Measurements from ENCODE around the gene OR2D2.

Gene OR2D2

DNA sequence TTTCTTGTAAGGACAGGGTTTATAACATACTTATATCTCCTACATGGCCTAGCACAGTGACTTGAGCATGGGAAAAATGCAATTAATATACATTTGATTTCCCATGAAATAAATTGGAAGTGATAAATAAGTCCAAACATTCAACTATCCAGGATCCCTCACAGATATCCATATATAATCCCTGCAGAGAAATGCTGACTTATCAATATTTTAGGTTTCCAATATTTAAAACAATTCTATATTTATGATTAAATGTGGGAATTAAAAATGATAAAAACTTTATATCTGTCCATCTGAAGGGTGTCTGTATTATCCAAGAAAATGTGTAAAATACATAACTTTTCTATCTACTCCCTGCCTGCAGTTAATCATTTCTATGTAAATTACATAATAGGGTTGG is 9.5 kb downstream of the OR2D2 start:
- H3K4me1 ChIP-seq (ENCODE audit: low read depth, poor library complexity, severe bottlenecking): no peaks in the 10 kb centered on the region
- no peak overlapping the region for H3K4me2 ChIP-seq
- H3K27ac ChIP-seq: no peak overlapping the region
- H3K79me2 ChIP-seq (ENCODE audit: insufficient read depth, low read depth): no peaks in the 10 kb centered on the region
- H3K4me3 ChIP-seq (IDR thresholded peaks at IDR 0.05; ENCODE audit: insufficient read depth, low read depth, low read length): no peak overlapping the region
- H3K27me3 ChIP-seq (ENCODE audit: insufficient read depth, low read depth): no peaks in the 10 kb centered on the region
- no peak overlapping the region for H3K9ac ChIP-seq
- H3K36me3 ChIP-seq (ENCODE audit: insufficient read depth): no peaks in the 10 kb centered on the region
- no peaks in the 10 kb centered on the region for H4K20me1 ChIP-seq (ENCODE audit: insufficient read depth)
- TF ChIP-seq, protein P1, sequence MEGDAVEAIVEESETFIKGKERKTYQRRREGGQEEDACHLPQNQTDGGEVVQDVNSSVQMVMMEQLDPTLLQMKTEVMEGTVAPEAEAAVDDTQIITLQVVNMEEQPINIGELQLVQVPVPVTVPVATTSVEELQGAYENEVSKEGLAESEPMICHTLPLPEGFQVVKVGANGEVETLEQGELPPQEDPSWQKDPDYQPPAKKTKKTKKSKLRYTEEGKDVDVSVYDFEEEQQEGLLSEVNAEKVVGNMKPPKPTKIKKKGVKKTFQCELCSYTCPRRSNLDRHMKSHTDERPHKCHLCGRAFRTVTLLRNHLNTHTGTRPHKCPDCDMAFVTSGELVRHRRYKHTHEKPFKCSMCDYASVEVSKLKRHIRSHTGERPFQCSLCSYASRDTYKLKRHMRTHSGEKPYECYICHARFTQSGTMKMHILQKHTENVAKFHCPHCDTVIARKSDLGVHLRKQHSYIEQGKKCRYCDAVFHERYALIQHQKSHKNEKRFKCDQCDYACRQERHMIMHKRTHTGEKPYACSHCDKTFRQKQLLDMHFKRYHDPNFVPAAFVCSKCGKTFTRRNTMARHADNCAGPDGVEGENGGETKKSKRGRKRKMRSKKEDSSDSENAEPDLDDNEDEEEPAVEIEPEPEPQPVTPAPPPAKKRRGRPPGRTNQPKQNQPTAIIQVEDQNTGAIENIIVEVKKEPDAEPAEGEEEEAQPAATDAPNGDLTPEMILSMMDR (conservative IDR thresholded peaks at IDR 0.05; ENCODE audit: low read depth, low read length): no peak
- no peak overlapping the region for H2AFZ ChIP-seq (ENCODE audit: low read depth)

DNA sequence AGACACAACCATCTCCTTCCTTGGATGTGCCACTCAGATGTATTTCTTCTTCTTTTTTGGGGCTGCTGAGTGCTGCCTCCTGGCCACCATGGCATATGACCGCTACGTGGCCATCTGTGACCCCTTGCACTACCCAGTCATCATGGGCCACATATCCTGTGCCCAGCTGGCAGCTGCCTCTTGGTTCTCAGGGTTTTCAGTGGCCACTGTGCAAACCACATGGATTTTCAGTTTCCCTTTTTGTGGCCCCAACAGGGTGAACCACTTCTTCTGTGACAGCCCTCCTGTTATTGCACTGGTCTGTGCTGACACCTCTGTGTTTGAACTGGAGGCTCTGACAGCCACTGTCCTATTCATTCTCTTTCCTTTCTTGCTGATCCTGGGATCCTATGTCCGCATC is 15.4 kb downstream of the OR2D2 start:
- Histone ChIP-seq H3K4me1 (ENCODE audit: low read depth, poor library complexity, severe bottlenecking) (peaks cover 7% of the 10 kb centered on the region), H3K4me3 (IDR thresholded peaks at IDR 0.05; ENCODE audit: insufficient read depth, low read depth, low read length) (no peak overlapping the region), H3K9ac (no peak overlapping the region), H4K20me1 (ENCODE audit: insufficient read depth) (no peaks in the 10 kb centered on the region), H3K4me2 (0 out of 2 replicates have a peak overlapping the region, but pooled peaks have one; percentile 3), H3K79me2 (ENCODE audit: insufficient read depth, low read depth) (no peaks in the 10 kb centered on the region), H2AFZ (ENCODE audit: low read depth) (no peak overlapping the region), H3K27ac (no peak overlapping the region), H3K36me3 (ENCODE audit: insufficient read depth) (no peaks in the 10 kb centered on the region), H3K27me3 (ENCODE audit: insufficient read depth, low read depth) (no peaks in the 10 kb centered on the region)
- TF ChIP-seq, protein P1 (conservative IDR thresholded peaks at IDR 0.05; ENCODE audit: low read depth, low read length): no peak

DNA sequence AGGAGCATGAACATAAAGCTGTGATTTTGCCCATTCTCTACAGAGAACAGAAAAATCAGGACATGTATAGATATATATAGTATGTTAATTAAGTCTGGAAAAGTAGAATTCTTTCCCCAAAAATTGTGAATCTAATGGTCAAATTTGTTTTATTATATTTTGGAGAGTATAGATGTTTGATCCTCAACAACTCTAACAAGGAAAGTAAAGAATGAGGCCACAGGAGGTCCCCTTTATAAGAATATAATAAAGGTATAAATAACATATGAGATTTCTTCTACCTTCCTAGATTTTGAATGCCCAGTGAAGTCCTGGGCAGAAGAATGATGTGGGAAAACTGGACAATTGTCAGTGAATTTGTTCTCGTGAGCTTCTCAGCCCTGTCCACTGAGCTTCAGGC is 16.0 kb downstream of the OR2D2 start, which contains the start of gene OR10A4:
Gene OR10A4, plus strand, starts transcription at position 301 of the 400 bp plus-strand sequence. Its CDS starts 23 bp downstream, at position 324.
- H2AFZ ChIP-seq (ENCODE audit: low read depth): no peak within 1 kb of the TSS

DNA sequence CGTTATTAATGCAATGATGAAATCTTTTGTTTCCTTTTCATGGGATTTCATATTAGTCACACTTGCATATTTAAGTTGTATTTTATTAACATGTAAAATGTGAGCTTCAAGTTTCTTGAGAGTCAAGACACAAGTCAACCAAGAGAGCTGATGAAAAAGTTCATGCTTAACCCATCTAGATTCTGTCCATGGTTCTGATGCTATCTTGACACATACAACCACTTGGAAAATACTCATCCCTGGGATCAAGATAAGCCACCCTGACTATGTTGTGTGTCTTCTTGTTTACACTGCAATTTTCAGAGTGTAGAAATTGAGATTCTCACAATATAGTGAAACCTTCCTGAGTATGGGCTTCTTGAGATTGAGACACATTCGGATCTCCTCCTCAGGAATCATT is 16.5 kb downstream of the OR2D2 start:
- Histone ChIP-seq H3K79me2 (ENCODE audit: insufficient read depth, low read depth) (no peaks in the 10 kb centered on the region), H3K27me3 (ENCODE audit: insufficient read depth, low read depth) (no peaks in the 10 kb centered on the region), H4K20me1 (ENCODE audit: insufficient read depth) (no peaks in the 10 kb centered on the region), H3K4me1 (ENCODE audit: low read depth, poor library complexity, severe bottlenecking) (peaks cover 7% of the 10 kb centered on the region), H3K27ac (no peak overlapping the region), H3K4me3 (IDR thresholded peaks at IDR 0.05; ENCODE audit: insufficient read depth, low read depth, low read length) (no peak overlapping the region), H3K36me3 (ENCODE audit: insufficient read depth) (no peaks in the 10 kb centered on the region), H3K9ac (no peak overlapping the region), H2AFZ (ENCODE audit: low read depth) (no peak overlapping the region), H3K4me2 (no peak overlapping the region)
- TF ChIP-seq, protein P1 (conservative IDR thresholded peaks at IDR 0.05; ENCODE audit: low read depth, low read length): no peak

More for the DNA sequence above, 16.0 kb downstream of the OR2D2 start, which contains the start of gene OR10A4:
- Histone ChIP-seq H3K4me3 (IDR thresholded peaks at IDR 0.05; ENCODE audit: insufficient read depth, low read depth, low read length) (no peak within 1 kb of the TSS), H3K9ac (no peak within 1 kb of the TSS), H3K27me3 (ENCODE audit: insufficient read depth, low read depth) (no peaks in the 10 kb centered on the region), H4K20me1 (ENCODE audit: insufficient read depth) (no peaks in the 10 kb centered on the region), H3K4me2 (0 out of 2 replicates have a peak within 1 kb of the TSS, but pooled peaks have one; percentile 3), H3K36me3 (ENCODE audit: insufficient read depth) (no peaks in the 10 kb centered on the region), H3K79me2 (ENCODE audit: insufficient read depth, low read depth) (no peaks in the 10 kb centered on the region), H3K4me1 (ENCODE audit: low read depth, poor library complexity, severe bottlenecking) (peaks cover 7% of the 10 kb centered on the region), H3K27ac (no peak within 1 kb of the TSS)
- TF ChIP-seq, protein P1 (conservative IDR thresholded peaks at IDR 0.05; ENCODE audit: low read depth, low read length): no peak
